Small intestine (tissue), 4 donors: ENCODE data around the gene TNXB. TPM values are rescaled to one million over a fixed set of nuclear protein-coding genes. Genes with fewer than 3 reads are reported as not detected.

Experiments
- polyA plus RNA-seq, 4 donors: library from polyadenylated mRNA; stranded (reverse) in 3 of 4; unstranded in 1 of 4; fragments of 200-250 nt in 3 of 4; fragments of 120-200 nt in 1 of 4; gene quantifications; one replicate each; pipeline versions ENCODE4 v1.2.1 to v1.2.3, GENCODE V29; 2013
- donor health status: healthy with polysubstance abuse.
- donor health status: Bipolar disorder and iron deficiency.
- donor health status: healthy.

The TNXB gene
- polyA plus RNA-seq, 4 donors, result 1.8 to 38.7 (median 4.5) TPM

Other genes starting within 250 kb of the TNXB start
- 100 to 1,000 TPM in 1 of 4 donors, 10 to 100 TPM in 3; 24.8 to 466 (median 37.4) TPM for gene NEU1, start 246.5 kb downstream of the TNXB start, polyA plus RNA-seq
- 100 to 1,000 TPM in 3 of 4 donors, 10 to 100 TPM in 1; 82.3 to 215 (median 130) TPM for gene SLC44A4, start 230.3 kb downstream of the TNXB start, polyA plus RNA-seq
- 10 to 100 TPM; 27.8 to 50.3 (median 37.4) TPM for gene EHMT2, start 211.6 kb downstream of the TNXB start, polyA plus RNA-seq
- gene ZBTB12, start 207.3 kb downstream of the TNXB start, polyA plus RNA-seq, result 10 to 100 TPM in 1 of 4 donors, 1 to 10 TPM in 3; 1.6 to 12.5 (median 5.2) TPM
- 10 to 100 TPM in 3 of 4 donors, 1 to 10 TPM in 1; 7.4 to 58.7 (median 21.3) TPM for gene C2, start 181.6 kb downstream of the TNXB start, polyA plus RNA-seq
- 100 to 1,000 TPM in 1 of 4 donors, 10 to 100 TPM in 3; 38.7 to 141 (median 80.6) TPM for gene CFB, start 163.2 kb downstream of the TNXB start, polyA plus RNA-seq
- gene NELFE, start 150.4 kb downstream of the TNXB start, polyA plus RNA-seq, result 10 to 100 TPM; 55.6 to 77.1 (median 59.1) TPM
- gene SKIC2, start 150.2 kb downstream of the TNXB start, polyA plus RNA-seq, result 100 to 1,000 TPM in 2 of 4 donors, 10 to 100 TPM in 2; 51.4 to 171 (median 85.7) TPM
- 10 to 100 TPM; 14.1 to 16.8 (median 16.0) TPM for gene DXO, start 137.2 kb downstream of the TNXB start, polyA plus RNA-seq
- 10 to 100 TPM in 3 of 4 donors, 1 to 10 TPM in 1; 4.0 to 64.7 (median 26.1) TPM for gene C4A, start 127.3 kb downstream of the TNXB start, polyA plus RNA-seq
- gene C4B, start 94.5 kb downstream of the TNXB start, polyA plus RNA-seq, result 10 to 100 TPM in 3 of 4 donors, 1 to 10 TPM in 1; 9.6 to 87.6 (median 26.6) TPM
- gene CYP21A2, start 70.9 kb downstream of the TNXB start, polyA plus RNA-seq, result 1 to 10 TPM in 2 of 4 donors, under 1 TPM in 2; 0.18 to 3.4 (median 0.98) TPM
- gene ATF6B, start 18.9 kb upstream of the TNXB start, polyA plus RNA-seq, result 10 to 100 TPM; 15.4 to 89.5 (median 45.8) TPM
- 1 to 10 TPM; 4.6 to 9.7 (median 7.5) TPM for gene FKBPL, start 20.9 kb upstream of the TNXB start, polyA plus RNA-seq
- 1 to 10 TPM in 3 of 4 donors, not detected in 1; 1.4 to 4.7 (median 4.6) TPM for gene PRRT1, start 42.6 kb upstream of the TNXB start, polyA plus RNA-seq
- gene PPT2, start 44.8 kb upstream of the TNXB start, polyA plus RNA-seq, result 10 to 100 TPM in 2 of 4 donors, 1 to 10 TPM in 2; 3.1 to 26.5 (median 10.3) TPM
- 10 to 100 TPM in 3 of 4 donors, 1 to 10 TPM in 1; 7.8 to 21.9 (median 12.8) TPM for gene EGFL8, start 55.3 kb upstream of the TNXB start, polyA plus RNA-seq
- 100 to 1,000 TPM in 1 of 4 donors, 10 to 100 TPM in 3; 41.9 to 112 (median 63.2) TPM for gene AGPAT1, start 66.7 kb upstream of the TNXB start, polyA plus RNA-seq
- 100 to 1,000 TPM; 106 to 232 (median 162) TPM for gene RNF5, start 69.1 kb upstream of the TNXB start, polyA plus RNA-seq
- gene AGER, start 74.9 kb upstream of the TNXB start, polyA plus RNA-seq, result 10 to 100 TPM in 2 of 4 donors, 1 to 10 TPM in 2; 3.0 to 12.1 (median 9.2) TPM
- 100 to 1,000 TPM in 1 of 4 donors, 10 to 100 TPM in 3; 17.6 to 119 (median 29.9) TPM for gene PBX2, start 80.9 kb upstream of the TNXB start, polyA plus RNA-seq
- 10 to 100 TPM in 3 of 4 donors, 1 to 10 TPM in 1; 6.0 to 31.3 (median 14.0) TPM for gene GPSM3, start 83.3 kb upstream of the TNXB start, polyA plus RNA-seq
- 10 to 100 TPM in 1 of 4 donors, 1 to 10 TPM in 3; 1.1 to 15.2 (median 4.6) TPM for gene NOTCH4, start 114.7 kb upstream of the TNXB start, polyA plus RNA-seq